Umbilical cord (tissue), 2 donors: ENCODE data around the gene SERAC1. TPM values are rescaled to one million over a fixed set of nuclear protein-coding genes. Genes with fewer than 3 reads are reported as not detected.
A peak's percentile ranks its signal among the peaks of the same experiment; 100 is the strongest.
"Not testable (repeated sequence)": the region's sequence is repeated elsewhere in the genome, so short reads cannot be mapped to it uniquely, and the experiment has no call there.

Source experiments
- DNase-seq: peaks from one replicate; pipeline ENCODE4 v3.0.0-alpha.2; 2015; ENCODE audit warnings: low spot score
- total RNA-seq: library from RNA; depleted of rRNA; stranded (reverse); fragments of >200 nt; gene quantifications from one replicate; pipeline ENCODE4 v1.2.3, GENCODE V29; 2014; ENCODE audit warnings: low replicate concordance; ENCODE audit not compliant: insufficient read depth

Gene SERAC1
- total RNA-seq = 11.3 TPM

DNA sequence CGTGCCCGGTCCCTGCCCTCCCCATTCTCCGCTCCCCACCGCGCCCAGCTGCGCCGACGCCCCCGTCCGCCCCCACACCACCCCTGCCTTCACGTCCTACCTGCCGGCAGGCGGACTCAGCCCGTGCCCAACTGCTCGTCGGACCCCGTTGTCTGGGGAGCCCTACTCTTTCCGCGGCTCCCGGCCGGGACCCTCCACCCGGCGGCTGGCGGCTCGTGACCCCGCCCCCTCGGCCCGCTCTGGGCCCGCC is at the start of gene SERAC1:
TSS of gene SERAC1 (minus strand) at position 223 of the 250 bp plus-strand sequence. CDS start 9,899 bp downstream, outside the sequence.
- no peak for DNase-seq

DNA sequence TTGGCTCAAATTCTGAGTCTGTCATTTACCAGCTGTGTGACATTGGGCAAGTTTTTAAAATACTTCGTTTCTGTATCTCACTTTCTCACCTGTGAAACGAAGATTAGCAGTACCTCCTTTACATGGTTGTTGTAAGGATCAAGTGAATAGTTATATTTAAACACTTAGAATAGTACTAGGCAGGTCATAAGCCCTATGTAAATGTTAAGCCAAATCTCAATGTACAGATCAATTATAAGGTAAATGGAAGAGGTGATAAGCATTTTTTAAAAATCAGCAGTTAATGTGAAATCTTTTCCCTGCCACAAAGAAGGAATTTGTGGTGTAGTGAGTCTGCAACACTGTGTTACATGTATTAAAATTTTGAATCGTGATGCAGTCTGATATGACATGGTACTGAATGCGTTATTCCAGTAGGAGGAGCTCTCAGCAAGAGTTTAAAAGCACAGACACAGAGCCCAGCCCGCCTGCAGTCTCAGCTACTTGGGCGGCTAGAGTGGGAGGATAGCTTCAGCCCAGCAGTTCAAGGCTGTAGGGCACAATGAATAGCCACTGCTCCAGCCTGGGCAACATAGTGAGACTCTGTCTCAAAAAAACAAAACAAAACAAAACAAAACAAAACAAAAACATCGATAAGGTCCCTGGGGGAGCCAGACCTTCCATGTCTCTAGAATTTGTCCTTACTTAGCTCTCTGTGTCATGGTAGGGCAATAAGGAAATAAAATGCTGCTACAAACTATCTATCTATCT is 46.0 kb upstream of the SERAC1 start:
- DNase-seq = peak; percentile 77

DNA sequence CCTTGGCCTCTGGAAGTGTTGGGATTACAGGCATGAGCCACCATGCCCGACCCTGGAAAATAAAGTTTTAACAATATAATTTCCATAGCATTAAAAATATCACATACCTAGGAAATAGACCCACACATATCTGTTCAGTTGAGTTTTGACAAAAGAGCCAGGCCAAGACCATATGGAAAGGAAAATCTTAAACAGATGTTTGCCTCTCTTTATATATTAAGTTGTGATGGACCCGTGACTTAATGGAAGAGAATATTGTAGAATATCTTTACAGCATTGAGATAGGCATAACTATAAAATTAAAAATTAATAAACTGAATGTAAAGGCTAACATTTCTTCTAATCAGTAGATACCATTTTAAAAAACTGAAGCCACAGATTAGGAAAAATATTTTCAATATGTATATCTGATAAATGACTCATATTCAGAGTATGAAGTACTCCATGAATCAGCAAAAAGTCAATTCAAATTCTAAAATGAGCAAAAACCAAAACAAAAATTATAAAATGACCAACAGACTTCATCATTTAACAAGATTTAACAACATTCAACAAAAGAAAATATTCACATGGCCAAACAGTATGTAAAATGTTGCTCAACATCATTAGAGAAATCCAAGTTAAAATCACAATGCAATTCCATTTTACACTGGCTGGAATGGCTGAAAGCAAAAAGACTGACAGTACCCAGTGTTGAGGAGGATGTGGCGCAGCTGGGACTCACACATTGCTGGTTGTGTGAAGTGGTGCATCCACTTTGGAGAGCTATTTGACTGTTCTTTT is 43.4 kb upstream of the SERAC1 start:
- DNase-seq = no peak

DNA sequence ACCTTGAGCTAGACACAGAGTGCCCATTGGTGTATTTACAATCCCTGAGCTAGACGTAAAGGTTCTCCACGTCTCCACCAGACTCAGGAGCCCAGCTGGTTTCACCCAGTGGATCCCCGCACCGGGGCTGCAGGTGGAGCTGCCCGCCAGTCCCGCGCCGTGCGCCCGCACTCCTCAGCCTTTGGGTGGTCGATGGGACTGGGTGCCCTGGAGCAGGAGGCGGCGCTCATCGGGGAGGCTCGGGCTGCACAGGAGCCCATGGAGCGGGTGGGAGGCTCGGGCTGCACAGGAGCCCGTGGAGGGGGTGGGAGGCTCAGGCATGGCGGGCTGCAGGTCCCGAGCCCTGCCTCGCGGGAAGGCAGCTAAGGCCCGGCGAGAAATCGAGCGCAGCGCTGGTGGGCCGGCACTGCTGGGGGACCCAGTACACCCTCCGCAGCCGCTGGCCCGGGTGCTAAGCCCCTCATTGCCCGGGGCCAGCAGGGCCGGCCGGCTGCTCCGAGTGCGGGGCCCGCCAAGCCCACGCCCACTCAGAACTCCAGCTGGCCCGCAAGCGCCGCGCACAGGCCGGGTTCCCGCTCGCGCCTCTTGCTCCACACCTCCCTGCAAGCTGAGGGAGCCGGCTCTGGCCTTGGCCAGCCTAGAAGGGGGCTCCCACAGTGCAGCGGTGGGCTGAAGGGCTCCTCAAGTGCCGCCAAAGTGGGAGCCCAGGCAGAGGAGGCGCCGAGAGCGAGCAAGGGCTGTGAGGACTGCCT is 41.7 kb upstream of the SERAC1 start:
- DNase-seq = not testable (repeated sequence)

DNA sequence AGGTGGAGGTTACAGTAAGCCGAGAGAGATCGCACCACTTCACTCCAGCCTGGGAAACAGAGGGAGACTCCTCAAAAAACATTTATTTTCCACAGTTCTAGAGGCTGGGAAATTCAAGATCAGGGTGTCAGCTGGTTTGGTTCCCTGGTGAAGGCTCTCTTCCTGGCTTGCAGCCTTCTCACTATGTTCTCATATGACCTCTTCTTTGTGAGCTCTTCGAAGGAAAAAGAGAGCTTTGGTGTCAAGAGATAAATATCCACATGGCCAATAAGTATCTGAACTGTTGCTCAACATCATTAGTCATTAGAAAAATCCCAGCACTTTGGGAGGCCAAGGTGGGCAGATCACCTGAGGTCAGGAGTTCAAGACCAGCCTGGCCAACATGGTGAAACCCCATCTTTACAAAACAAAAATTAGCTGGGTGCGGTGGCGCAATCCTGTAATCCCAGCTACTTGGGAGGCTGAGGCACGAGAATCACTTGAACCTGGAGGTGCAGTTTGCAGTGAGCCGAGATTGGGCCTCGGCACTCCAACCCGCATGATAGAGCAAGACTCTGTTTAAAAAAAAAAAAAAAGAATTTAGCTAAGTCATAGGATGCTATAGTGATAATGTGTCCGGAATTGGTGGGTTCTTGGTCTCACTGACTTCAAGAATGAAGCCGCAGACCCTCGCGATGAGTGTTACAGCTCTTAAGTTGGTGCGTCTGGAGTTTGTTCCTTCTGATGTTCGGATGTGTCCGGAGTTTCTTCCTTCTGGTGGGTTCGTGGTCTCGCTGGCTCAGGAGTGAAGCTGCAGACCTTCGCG is 40.4 kb upstream of the SERAC1 start:
- not testable (repeated sequence) for DNase-seq

DNA sequence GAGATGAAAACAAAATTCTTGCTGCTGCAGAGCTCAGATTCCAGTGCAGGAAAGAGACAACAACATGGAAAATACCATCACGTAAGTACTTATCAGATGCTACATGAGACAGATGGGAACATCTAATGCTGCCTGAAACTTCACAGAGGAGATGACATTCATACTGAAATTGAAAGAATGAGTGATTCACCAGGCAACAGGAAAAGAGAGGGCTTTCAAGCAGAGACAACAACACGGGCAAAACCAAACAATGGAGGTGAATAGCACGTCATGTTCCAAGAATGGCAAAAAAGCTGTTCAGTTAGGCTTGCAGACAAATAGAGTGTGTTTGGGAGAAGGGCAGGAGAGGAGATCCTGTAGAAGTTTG is 39.3 kb upstream of the SERAC1 start:
- DNase-seq = no peak

DNA sequence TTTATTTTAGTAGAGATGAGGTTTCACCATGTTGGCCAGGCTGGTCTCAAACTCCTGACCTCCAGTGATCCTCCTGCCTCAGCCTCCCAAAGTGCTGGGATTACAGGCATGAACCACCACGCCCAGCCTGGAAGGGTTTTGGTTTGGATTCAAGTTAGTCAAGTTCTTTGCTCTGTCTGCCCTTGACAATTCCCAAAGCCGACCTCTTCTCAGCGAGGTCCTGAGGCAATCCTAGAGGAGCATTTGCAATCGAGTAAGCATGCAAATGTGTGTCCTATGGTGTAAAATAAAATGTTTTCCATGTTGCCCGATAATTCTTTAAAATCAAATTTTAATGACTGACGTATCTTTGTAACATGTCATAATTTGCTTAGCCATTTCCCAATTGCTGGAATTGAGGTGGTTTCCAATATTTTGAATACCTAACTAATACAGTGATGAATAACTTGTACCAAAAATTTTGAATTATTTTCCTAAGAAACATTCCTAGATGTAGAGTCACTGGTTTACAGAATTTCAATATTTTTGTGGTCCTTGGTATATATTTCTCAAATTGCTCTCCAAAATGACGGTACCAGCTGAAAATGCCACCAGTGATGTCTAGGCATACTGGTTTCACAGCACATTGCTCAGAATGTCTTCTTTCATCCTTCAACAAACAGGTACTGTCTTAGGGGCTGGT is 38.8 kb upstream of the SERAC1 start:
- DNase-seq = no peak

DNA sequence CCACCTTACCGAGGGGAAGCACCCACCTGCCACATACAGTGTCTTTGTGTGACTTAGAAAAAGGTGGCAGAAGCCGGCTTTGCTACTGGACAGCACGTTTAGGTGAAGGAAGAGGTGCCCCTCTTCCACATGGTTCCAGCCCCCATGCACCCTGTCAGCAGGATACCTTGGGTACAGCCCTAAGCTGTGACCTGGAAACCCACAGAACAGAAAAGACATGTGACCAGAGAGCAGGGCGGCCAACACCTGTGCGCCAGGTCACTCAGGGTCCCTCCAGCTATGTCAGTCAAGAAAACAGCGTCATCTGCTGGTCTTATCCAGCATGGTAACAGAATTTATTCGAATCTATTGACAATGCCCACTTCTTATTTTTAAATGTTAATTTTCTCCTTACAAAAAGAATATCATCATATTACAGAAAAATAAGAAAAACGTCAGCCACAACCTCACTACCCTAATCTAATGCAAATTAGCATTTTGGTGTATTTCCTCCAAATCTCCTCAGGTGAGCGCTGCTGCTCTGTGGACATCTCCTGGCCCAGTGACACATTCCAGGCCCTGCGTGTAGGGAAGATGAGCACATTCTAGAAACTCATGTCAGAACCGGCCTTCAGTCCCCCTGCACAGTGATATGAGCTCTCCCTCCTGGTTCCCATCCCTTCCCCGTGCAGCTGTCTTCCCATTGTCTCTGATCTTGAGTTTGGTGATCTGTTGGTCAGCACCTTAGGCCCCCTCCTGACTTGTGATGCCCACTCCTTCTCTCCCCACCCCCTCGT is 37.3 kb upstream of the SERAC1 start:
- no peak for DNase-seq

DNA sequence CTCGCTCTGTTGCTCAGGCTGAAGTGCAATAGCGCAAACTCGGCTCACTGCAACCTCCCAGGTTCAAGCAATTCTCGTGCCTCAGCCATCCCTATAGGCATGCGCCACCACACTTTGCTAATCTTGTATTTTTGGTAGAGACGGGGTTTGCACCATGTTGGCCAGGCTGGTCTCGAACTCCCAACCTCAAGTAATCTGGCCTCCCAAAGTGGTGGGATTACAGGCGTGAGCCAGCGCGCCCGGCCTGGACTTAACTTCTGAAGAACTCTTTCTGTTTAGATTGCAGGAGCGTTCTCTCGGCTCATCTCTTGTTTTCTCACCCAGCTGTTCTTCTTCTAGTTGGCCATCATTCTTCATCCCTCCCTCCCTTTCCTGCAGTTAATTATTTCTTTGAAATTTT is 30.4 kb upstream of the SERAC1 start:
- DNase-seq = no peak

DNA sequence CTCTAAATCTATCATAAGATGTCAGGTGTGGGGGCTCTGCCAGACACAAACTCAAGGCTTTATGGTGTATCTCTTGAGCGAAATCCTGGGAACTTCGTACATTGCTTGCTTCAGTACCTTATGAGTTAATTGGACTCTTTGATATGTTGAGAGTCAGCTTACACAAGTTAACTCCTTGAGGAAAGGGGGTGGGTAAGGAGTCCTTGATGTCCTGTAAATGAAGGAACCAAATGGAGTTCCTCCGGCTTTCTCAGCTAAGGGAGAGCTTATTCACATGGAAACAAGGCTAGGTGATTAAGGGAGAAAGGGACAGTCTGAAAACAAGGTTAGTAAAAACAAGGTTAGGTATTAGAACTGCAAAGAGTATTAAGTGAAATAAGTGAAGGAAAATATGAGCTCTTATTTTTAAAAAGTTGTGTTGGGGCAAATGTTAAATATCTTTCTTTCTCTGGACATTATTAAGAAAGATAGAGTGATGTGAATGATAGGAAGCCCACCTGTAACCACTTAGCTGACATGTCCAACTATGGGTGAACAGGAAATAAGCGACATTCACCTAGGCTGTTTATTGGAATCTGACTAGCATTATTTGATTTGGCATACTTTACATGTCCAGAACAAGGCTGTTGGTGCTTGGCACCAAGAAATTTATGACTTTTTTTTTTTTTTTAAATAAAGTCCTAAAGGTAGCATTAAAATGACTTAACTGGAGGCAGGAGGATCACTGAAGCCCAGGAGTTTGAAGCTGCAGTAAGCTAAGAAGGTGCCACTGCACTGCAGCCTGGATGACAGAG is 26.6 kb upstream of the SERAC1 start:
- DNase-seq = no peak

DNA sequence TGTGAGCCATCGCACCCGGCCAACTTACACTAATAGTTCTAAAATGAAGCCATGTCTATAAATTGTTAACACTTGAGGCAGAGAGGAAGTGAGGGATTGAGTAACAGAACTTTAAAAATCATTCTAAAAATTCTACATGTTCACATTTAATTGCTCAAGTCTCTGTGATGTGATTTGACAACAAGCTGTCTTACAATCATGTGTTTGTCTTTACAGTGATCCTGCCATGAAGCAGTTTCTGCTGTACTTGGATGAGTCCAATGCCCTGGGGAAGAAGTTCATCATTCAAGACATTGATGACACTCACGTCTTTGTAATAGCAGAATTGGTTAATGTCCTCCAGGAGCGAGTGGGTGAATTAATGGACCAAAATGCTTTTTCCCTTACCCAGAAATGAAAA is 23.7 kb upstream of the SERAC1 start:
- DNase-seq = no peak

DNA sequence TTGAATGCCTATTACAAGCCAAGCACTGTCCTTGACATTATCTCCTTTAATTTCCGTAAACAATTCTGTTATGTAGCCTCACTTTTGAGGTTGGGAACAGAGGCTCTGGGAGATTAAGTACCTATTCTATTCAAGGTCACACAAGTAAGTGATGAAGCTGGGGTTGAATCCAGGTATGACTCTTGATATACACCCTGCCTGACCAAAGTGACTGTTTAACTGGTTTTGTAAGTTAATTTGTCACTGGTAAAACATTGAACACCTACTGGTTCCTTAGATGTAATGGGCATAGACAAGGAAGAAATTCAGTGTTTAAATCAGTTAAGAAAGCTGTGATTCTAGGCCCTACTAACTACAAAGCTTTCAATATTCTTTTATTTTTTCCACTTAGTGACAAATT is 23.0 kb upstream of the SERAC1 start:
- no peak for DNase-seq

DNA sequence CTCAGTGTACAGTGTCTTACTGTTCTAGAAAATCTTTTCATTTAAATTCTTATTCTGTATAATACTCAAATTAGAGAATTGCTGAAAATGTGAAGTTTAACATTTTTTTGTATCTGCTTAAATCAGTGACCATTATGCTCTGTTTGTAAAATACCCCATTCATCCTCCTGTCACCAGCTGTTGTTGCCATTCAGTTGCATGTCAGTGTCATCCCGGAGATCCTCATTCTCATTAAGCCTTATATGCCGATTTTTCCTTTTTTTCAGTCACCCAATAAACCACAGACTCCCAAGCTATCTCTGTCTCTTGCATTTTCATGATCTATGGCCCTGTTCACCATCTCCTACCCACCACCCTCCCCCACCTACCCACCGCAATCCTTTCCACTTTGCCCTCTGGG is 20.5 kb upstream of the SERAC1 start:
- DNase-seq = no peak

DNA sequence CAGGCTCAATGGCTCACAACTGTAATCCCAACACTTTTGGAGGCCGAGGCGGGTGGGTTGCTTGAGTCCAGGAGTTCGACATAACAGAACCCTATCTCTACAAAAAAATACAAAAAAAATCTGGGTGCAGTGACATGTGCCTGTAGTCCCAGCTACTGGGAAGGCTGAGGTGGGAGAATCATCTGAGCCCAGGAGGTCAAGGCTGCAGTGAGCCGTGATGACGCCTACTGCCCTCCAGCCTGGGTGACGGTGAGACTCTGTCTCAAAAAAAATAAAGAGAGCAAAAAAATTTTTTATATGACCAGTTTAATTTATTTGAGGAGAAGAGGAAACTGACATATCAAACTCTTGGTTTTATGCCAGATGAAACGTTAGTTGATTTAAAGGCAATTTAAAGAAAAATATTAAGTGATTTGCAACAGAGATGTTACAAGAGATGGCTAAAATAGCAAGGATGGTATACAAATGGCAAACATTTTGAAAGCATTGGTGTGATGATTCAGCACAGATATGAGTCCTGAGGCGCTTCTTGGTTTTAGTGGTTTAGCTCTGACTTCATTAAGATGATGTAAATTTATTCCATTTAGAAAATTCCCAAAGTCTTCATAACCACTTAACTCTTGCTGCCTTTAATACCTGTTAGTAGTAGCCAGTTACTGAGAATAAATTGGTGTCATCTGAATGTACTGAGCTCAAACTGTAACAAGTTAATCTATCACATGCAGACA is 17.8 kb upstream of the SERAC1 start:
- no peak for DNase-seq

DNA sequence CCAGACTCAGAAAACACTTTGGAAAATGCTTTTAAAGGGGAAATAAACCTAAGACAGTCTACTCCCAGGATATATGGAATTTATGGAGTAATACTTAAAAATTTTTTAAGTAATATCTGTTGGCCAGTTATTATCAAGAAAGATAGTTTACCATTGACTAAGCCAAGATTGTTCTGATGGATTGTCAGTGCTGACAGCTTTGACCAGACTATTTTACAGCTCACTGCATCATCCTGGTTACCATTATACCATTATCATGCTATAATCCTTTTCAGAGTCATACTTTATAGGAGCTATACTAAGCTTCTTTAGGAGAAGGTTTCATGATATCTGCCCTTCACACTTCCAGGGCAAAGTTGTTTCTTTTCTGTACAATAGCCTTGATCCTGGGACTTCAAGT is 16.5 kb upstream of the SERAC1 start:
- DNase-seq = no peak

DNA sequence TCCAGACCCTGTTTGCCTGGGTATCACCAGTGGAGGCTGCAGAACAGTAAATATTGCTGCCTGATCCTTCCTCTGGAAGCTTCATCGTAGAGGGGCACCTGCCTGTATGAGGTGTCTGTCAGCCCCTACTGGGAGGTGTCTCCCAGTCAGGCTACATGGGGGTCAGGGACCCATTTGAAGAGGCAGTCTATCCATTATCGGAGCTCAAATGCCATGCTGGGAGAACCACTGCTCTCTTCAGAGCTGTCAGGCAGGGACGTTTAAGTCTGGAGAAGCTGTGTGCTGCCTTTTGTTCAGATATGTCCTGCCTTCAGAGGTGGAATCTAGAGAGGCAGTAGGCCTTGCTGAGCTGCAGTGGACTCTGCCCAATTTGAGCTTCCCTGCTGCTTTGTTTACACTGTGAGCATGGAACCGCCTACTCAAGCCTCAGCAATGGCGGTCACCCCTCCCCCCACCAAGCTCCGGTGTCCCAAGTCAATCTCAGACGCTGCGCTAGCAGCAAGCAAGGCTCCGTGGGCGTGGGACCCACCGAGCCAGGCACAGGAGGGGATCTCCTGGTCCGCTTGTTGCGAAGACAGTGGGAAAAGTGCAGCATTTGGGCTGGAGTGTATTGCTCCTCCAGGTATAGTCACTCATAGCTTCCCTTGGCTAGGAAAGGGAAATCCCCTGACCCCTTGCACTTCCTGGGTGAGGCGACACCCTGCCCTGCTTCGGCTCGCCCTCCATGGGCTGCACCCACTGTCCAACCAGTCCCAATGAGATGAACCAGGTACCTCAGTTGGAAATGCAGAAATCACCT is 15.3 kb upstream of the SERAC1 start:
- DNase-seq = not testable (repeated sequence)

DNA sequence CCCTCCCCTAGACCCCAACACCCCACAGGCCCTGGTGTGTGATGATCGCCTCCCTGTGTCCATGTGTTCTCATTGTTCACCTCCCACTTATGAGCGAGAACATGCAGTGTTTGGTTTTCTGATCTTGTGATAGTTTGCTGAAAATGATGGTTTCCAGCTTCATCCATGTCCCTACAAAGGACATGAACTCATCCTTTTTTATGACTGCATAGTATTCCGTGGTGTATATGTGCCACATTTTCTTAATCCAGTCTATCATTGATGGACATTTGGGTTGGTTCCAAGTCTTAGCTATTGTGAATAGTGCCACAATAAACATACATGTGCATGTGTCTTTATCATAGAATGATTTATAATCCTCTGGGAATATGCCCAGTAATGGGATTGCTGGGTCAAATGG is 9.7 kb upstream of the SERAC1 start:
- not testable (repeated sequence) for DNase-seq

DNA sequence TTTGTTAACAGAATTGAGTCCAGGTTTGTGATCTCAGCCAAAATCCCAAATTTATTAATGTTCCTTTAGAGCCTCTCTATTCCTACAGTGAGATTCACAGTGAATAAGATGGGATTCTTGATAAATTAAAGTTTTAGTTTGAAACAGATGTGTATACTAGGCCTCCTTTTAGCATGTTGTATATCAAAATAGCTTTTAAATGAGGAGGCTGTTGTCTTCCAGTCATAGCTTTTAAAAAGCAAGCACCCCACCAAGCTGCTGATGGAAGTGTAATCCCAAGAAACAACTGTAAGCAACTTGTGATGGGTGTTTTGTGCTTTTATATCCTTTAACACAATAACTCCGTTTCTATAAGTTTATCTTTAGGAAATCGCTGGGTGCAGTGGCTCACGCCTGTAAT is 7.0 kb upstream of the SERAC1 start:
- no peak for DNase-seq
